ENCODE data around the gene SMNDC1. TPM values are rescaled to one million over a fixed set of nuclear protein-coding genes. Genes with fewer than 3 reads are reported as not detected.

Gene SMNDC1
- total RNA-seq, 1 experiment from 2014 or later: 26.9 TPM

DNA sequence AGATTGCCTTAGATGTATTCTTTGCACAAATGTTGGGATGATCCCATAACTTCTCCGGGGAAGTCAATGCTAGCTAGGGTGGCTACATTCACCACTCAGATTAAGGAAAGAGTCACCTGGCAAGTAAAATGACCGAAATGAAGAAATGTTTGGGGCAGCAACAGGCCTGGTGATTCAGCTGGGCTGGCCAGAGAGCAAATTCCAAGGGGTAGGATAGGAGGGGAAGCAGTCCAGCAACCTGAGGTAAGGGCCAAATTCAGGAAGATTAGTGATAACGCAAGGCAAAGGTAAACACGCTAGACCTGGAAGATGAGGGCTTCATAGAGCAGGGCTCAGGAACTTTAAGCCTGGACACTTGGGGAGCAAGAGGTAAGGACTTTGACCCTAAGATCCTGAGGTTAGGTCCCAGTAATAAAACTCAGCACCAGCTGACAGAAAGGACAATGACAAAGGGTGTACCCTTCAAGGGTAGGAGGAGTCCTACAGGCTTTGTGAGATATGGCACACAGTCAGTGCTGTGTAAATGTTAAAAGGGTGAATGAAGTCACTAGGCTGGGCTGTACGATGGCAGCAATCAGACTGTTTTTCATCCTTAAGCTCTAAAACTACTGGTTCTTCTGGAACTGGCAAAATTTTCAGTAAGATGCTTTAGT lies 22.7 kb upstream of the SMNDC1 start:
- Histone ChIP-seq H3K27ac (peak overlapping the region; percentile 99), H2AFZ (no peak overlapping the region), H3K27me3 (ENCODE audit: insufficient read depth, low read depth) (no peaks in the 10 kb centered on the region), H3K9me3 (ENCODE audit: insufficient read depth, low read depth) (peaks cover 6% of the 10 kb centered on the region; the same call in 1 of the 2 replicates), H3K36me3 (ENCODE audit: low read depth) (no peaks in the 10 kb centered on the region), H3K4me1 (replicated peaks; ENCODE audit: insufficient read depth) (peaks cover 62% of the 10 kb centered on the region), H3F3A (ENCODE audit: insufficient read depth, low read depth) (peaks cover 52% of the 10 kb centered on the region), H4K20me1 (ENCODE audit: insufficient read depth) (no peaks in the 10 kb centered on the region), H3K4me3 (peak overlapping the region; percentile 20; the same call in 1 of the 2 replicates), H3K79me2 (ENCODE audit: low read depth) (no peaks in the 10 kb centered on the region), H3K4me2 (peak overlapping the region; percentile 80), H3K9me2 (ENCODE audit: insufficient read depth) (no peaks in the 10 kb centered on the region)
- intact Hi-C loops (cut with micrococcal nuclease; ENCODE audit: unreplicated experiment): loop anchor here (2.0 to 5.0 kb wide), 2 partner anchors 71 to 170 kb away; partner anchors contain the start of gene DUSP5
- ChIA-PET POLR2A (ENCODE audit: unreplicated experiment) (no interaction called here), CTCF (interaction anchor here (0.6 kb wide), 1 partner anchor 32 kb away, joined by 6 read pairs; no protein-coding TSS in a partner anchor)
- no peak for TF ChIP-seq EZH2 (IDR thresholded peaks at IDR 0.05; ENCODE audit: low read depth)
- TF ChIP-seq, protein P1, sequence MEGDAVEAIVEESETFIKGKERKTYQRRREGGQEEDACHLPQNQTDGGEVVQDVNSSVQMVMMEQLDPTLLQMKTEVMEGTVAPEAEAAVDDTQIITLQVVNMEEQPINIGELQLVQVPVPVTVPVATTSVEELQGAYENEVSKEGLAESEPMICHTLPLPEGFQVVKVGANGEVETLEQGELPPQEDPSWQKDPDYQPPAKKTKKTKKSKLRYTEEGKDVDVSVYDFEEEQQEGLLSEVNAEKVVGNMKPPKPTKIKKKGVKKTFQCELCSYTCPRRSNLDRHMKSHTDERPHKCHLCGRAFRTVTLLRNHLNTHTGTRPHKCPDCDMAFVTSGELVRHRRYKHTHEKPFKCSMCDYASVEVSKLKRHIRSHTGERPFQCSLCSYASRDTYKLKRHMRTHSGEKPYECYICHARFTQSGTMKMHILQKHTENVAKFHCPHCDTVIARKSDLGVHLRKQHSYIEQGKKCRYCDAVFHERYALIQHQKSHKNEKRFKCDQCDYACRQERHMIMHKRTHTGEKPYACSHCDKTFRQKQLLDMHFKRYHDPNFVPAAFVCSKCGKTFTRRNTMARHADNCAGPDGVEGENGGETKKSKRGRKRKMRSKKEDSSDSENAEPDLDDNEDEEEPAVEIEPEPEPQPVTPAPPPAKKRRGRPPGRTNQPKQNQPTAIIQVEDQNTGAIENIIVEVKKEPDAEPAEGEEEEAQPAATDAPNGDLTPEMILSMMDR (conservative IDR thresholded peaks at IDR 0.05): no peak
- DNase-seq: peak; percentile 33 to 81
- TSS peak; percentile 42 for BruUV-seq (replicated peaks)

GRCh38 chr10:110326351-110327032 lies 21.8 kb upstream of the SMNDC1 start:
- no TSS peak for BruUV-seq (replicated peaks)
- Histone ChIP-seq H4K20me1 (ENCODE audit: insufficient read depth) (no peaks in the 10 kb centered on the region), H3K4me1 (replicated peaks; ENCODE audit: insufficient read depth) (peaks cover 62% of the 10 kb centered on the region), H3K27ac (peak overlapping the region; percentile 99), H3K9me3 (ENCODE audit: insufficient read depth, low read depth) (peaks cover 6% of the 10 kb centered on the region; the same call in 1 of the 2 replicates), H3K27me3 (ENCODE audit: insufficient read depth, low read depth) (no peaks in the 10 kb centered on the region), H3K9me2 (ENCODE audit: insufficient read depth) (no peaks in the 10 kb centered on the region), H3K79me2 (ENCODE audit: low read depth) (no peaks in the 10 kb centered on the region), H3K36me3 (ENCODE audit: low read depth) (no peaks in the 10 kb centered on the region), H2AFZ (no peak overlapping the region), H3F3A (ENCODE audit: insufficient read depth, low read depth) (peaks cover 52% of the 10 kb centered on the region), H3K4me3 (peak overlapping the region; percentile 20; the same call in 1 of the 2 replicates), H3K4me2 (peak overlapping the region; percentile 80)
- TF ChIP-seq, protein P1 (conservative IDR thresholded peaks at IDR 0.05): no peak
- no peak for TF ChIP-seq EZH2 (IDR thresholded peaks at IDR 0.05; ENCODE audit: low read depth)
- intact Hi-C loops (cut with micrococcal nuclease; ENCODE audit: unreplicated experiment): loop anchor here (2.0 to 5.0 kb wide), 2 partner anchors 72 to 171 kb away; partner anchors contain the start of gene DUSP5
- POLR2A ChIA-PET (ENCODE audit: unreplicated experiment): no interaction called here
- CTCF ChIA-PET: interaction anchor here (0.6 to 1.2 kb wide), 2 partner anchors 10 to 33 kb away, joined by 4 to 6 read pairs; no protein-coding TSS in a partner anchor
- peak in 1 of 2 experiments; percentile 89 for DNase-seq

DNA sequence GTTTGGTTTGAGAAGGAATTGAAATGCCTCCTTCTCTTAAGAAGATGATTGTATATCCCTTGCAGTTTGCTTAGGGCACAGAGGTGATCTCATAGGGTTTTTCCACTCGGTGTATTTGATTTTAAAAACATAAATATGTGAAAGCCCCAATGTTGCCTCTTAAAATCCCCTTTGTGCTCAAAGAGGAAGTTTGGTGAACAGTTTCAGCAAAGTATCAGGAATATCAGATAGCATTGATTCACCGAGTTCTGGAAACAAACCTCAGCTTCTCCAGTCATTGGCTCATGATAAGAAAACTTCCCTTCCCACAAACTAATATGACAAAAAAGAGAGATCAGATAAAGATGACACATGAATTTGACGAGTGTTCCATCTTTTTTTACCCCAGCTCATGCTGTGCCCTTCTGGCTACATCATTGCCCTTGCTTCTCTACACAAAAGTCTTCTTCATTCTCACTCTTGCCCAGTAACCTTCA lies 20.1 kb upstream of the SMNDC1 start:
- POLR2A ChIA-PET (ENCODE audit: unreplicated experiment): interaction anchor here (0.5 to 0.6 kb wide), 2 partner anchors 19 to 224 kb away, joined by 3 read pairs; no protein-coding TSS in a partner anchor
- H3K9me2 ChIP-seq (ENCODE audit: insufficient read depth): no peaks in the 10 kb centered on the region

More for the DNA sequence above, 20.1 kb upstream of the SMNDC1 start:
- no peaks in the 10 kb centered on the region for H3K27me3 ChIP-seq (ENCODE audit: insufficient read depth, low read depth)
- DNase-seq: no peak
- no peaks in the 10 kb centered on the region for H3K79me2 ChIP-seq (ENCODE audit: low read depth)
- H4K20me1 ChIP-seq (ENCODE audit: insufficient read depth): no peaks in the 10 kb centered on the region
- no TSS peak for BruUV-seq (replicated peaks)
- CTCF ChIA-PET: interaction anchor here (0.7 kb wide), 1 partner anchor 889 kb away, joined by 4 read pairs; no protein-coding TSS in a partner anchor
- H3K4me3 ChIP-seq: no peak overlapping the region
- no peaks in the 10 kb centered on the region for H3K36me3 ChIP-seq (ENCODE audit: low read depth)
- TF ChIP-seq, protein P1 (conservative IDR thresholded peaks at IDR 0.05): no peak
- TF ChIP-seq EZH2 (IDR thresholded peaks at IDR 0.05; ENCODE audit: low read depth): no peak
- peaks cover 52% of the 10 kb centered on the region for H3F3A ChIP-seq (ENCODE audit: insufficient read depth, low read depth)
- H3K9me3 ChIP-seq (ENCODE audit: insufficient read depth, low read depth): no peaks in the 10 kb centered on the region; the same call in 1 of the 2 replicates
- peaks cover 62% of the 10 kb centered on the region for H3K4me1 ChIP-seq (replicated peaks; ENCODE audit: insufficient read depth)
- intact Hi-C loops (cut with micrococcal nuclease; ENCODE audit: unreplicated experiment): loop anchor here (5.0 kb wide), 1 partner anchor 172 kb away; the partner anchor contains the start of gene DUSP5
- H3K4me2 ChIP-seq: 0 out of 2 replicates have a peak overlapping the region, but pooled peaks have one; percentile 3
- no peak overlapping the region for H2AFZ ChIP-seq
- peak overlapping the region; percentile 99 for H3K27ac ChIP-seq

Data from PC-9 (cell line).